Measurements from ENCODE around the gene TTYH1.

TTYH1 gene

GRCh38 chr19:54477650-54478049, 62.4 kb downstream of the TTYH1 start:
- no peaks in the 10 kb centered on the region for H3K4me1 ChIP-seq (ENCODE audit: control insufficient read depth in 1 of 2, insufficient read depth in 2 of 2, low read length in 2 of 2)
- H3K27ac ChIP-seq (ENCODE audit: low read length): no peak overlapping the region
- H3K27me3 ChIP-seq (ENCODE audit: low read depth, low read length): no peaks in the 10 kb centered on the region
- no peaks in the 10 kb centered on the region for H3K9me3 ChIP-seq (ENCODE audit: control insufficient read depth in 1 of 2, low read length in 2 of 2)
- H3K4me3 ChIP-seq (ENCODE audit: low read depth in 1 of 2, low read length in 2 of 2): no peak overlapping the region
- no peaks in the 10 kb centered on the region for H3K36me3 ChIP-seq (ENCODE audit: control insufficient read depth in 1 of 2, insufficient read depth in 2 of 2, low read length in 2 of 2)

- no peaks in the 10 kb centered on the region for H3K27me3 ChIP-seq (ENCODE audit: low read depth, low read length)
Measured at GRCh38 chr19:54478677-54479266, 63.5 kb downstream of the TTYH1 start.

DNA sequence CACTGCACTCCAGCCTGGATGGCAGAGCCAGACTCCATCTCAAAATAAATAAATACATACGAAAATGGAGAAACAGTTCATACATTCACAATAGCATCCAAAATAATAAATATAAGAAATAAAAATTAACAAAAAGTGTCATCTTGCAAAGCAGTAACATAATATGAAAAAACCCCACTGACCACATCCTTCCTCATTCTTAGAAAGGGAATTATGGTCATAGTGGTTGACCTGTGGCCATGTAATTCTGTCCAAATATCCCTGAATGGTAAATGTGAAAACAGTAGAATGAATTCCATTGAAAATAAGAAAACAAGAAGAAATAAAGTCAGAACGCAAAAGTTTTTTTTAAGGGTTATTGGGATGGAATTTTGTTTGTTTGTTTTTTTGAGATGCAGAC, 64.8 kb downstream of the TTYH1 start:
- Histone ChIP-seq H3K9me3 (ENCODE audit: control insufficient read depth in 1 of 2, low read length in 2 of 2) (no peaks in the 10 kb centered on the region), H3K27me3 (ENCODE audit: low read depth, low read length) (peaks cover 3% of the 10 kb centered on the region), H3K36me3 (ENCODE audit: control insufficient read depth in 1 of 2, insufficient read depth in 2 of 2, low read length in 2 of 2) (no peaks in the 10 kb centered on the region), H3K4me1 (ENCODE audit: control insufficient read depth in 1 of 2, insufficient read depth in 2 of 2, low read length in 2 of 2) (no peaks in the 10 kb centered on the region), H3K27ac (ENCODE audit: low read length) (no peak overlapping the region), H3K4me3 (ENCODE audit: low read depth in 1 of 2, low read length in 2 of 2) (no peak overlapping the region)

More at GRCh38 chr19:54478677-54479266, 63.5 kb downstream of the TTYH1 start:
- Histone ChIP-seq H3K9me3 (ENCODE audit: control insufficient read depth in 1 of 2, low read length in 2 of 2) (no peaks in the 10 kb centered on the region), H3K4me3 (ENCODE audit: low read depth in 1 of 2, low read length in 2 of 2) (no peak overlapping the region), H3K27ac (ENCODE audit: low read length) (no peak overlapping the region), H3K36me3 (ENCODE audit: control insufficient read depth in 1 of 2, insufficient read depth in 2 of 2, low read length in 2 of 2) (no peaks in the 10 kb centered on the region), H3K4me1 (ENCODE audit: control insufficient read depth in 1 of 2, insufficient read depth in 2 of 2, low read length in 2 of 2) (no peaks in the 10 kb centered on the region)

GRCh38 chr19:54481326-54481930, 66.2 kb downstream of the TTYH1 start:
- peaks cover 3% of the 10 kb centered on the region for H3K27me3 ChIP-seq (ENCODE audit: low read depth, low read length)
- H3K36me3 ChIP-seq (ENCODE audit: control insufficient read depth in 1 of 2, insufficient read depth in 2 of 2, low read length in 2 of 2): no peaks in the 10 kb centered on the region
- no peaks in the 10 kb centered on the region for H3K4me1 ChIP-seq (ENCODE audit: control insufficient read depth in 1 of 2, insufficient read depth in 2 of 2, low read length in 2 of 2)
- H3K9me3 ChIP-seq (ENCODE audit: control insufficient read depth in 1 of 2, low read length in 2 of 2): no peaks in the 10 kb centered on the region
- H3K27ac ChIP-seq (ENCODE audit: low read length): no peak overlapping the region
- H3K4me3 ChIP-seq (ENCODE audit: low read depth in 1 of 2, low read length in 2 of 2): no peak overlapping the region

DNA sequence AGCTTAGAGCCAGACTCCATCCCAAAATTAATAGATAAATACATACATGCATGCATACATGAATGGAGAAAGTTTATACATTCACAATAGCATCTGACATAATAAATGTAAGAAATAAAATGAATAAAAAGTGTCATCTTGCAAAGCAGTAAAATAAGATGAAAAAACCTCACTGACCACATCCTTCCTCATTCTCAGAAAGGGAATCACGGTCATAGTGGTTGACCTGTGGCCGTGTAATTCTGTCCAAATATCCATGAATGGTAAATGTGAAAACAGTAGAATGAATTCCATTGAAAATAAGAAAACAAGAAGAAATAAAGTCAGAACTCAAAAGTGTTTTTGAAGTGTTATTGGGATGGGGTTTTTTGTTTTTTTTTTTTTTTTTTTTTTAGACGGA, 67.6 kb downstream of the TTYH1 start:
- no peaks in the 10 kb centered on the region for H3K36me3 ChIP-seq (ENCODE audit: control insufficient read depth in 1 of 2, insufficient read depth in 2 of 2, low read length in 2 of 2)
- H3K27ac ChIP-seq (ENCODE audit: low read length): no peak overlapping the region
- H3K27me3 ChIP-seq (ENCODE audit: low read depth, low read length): peaks cover 3% of the 10 kb centered on the region
- no peaks in the 10 kb centered on the region for H3K9me3 ChIP-seq (ENCODE audit: control insufficient read depth in 1 of 2, low read length in 2 of 2)
- H3K4me3 ChIP-seq (ENCODE audit: low read depth in 1 of 2, low read length in 2 of 2): no peak overlapping the region
- no peaks in the 10 kb centered on the region for H3K4me1 ChIP-seq (ENCODE audit: control insufficient read depth in 1 of 2, insufficient read depth in 2 of 2, low read length in 2 of 2)

DNA sequence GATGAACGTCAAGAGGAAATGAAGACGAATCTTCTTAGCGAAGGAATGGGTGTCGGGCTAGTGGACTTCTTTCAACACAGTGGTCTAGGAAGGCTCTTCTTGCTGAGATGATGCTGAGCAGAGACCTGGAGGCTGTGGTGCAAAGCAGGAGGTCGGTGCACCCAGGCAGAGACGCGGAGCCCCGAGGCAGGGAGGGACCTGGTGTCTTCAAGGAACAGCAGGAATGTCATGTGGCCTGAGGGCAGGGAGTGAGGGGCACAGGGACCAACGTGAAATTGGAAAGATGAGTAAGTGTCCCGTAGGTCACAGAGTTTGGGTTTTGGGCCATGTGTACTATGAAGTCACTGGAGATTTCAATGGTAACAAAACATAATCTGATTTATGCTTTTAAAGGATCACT, 69.2 kb downstream of the TTYH1 start:
- H3K27me3 ChIP-seq (ENCODE audit: low read depth, low read length): peaks cover 3% of the 10 kb centered on the region
- H3K27ac ChIP-seq (ENCODE audit: low read length): no peak overlapping the region
- no peak overlapping the region for H3K4me3 ChIP-seq (ENCODE audit: low read depth in 1 of 2, low read length in 2 of 2)
- no peaks in the 10 kb centered on the region for H3K4me1 ChIP-seq (ENCODE audit: control insufficient read depth in 1 of 2, insufficient read depth in 2 of 2, low read length in 2 of 2)
- no peaks in the 10 kb centered on the region for H3K36me3 ChIP-seq (ENCODE audit: control insufficient read depth in 1 of 2, insufficient read depth in 2 of 2, low read length in 2 of 2)
- no peaks in the 10 kb centered on the region for H3K9me3 ChIP-seq (ENCODE audit: control insufficient read depth in 1 of 2, low read length in 2 of 2)

DNA sequence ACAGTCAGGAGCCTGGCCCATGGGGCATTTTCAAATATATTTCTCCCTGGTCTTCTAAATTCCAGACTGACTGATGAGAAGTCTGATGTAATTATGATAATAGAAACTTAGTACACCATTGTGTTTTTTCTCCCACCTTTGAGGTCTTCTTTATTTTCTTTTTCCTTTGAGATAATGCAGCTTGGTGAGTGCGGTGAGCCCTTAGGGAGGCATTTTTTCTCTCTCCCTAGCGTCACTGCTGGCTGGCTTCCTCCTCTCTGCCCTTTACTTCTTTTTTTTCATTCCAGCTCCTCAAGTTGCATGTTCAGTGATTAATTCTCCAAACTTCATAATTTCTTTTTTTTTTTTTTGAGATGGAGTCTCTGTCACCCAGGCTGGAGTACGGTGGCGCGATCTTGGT, 70.6 kb downstream of the TTYH1 start:
- no peak overlapping the region for H3K4me3 ChIP-seq (ENCODE audit: low read depth in 1 of 2, low read length in 2 of 2)
- no peaks in the 10 kb centered on the region for H3K9me3 ChIP-seq (ENCODE audit: control insufficient read depth in 1 of 2, low read length in 2 of 2)
- no peaks in the 10 kb centered on the region for H3K4me1 ChIP-seq (ENCODE audit: control insufficient read depth in 1 of 2, insufficient read depth in 2 of 2, low read length in 2 of 2)
- H3K27ac ChIP-seq (ENCODE audit: low read length): no peak overlapping the region
- peaks cover 3% of the 10 kb centered on the region for H3K27me3 ChIP-seq (ENCODE audit: low read depth, low read length)
- no peaks in the 10 kb centered on the region for H3K36me3 ChIP-seq (ENCODE audit: control insufficient read depth in 1 of 2, insufficient read depth in 2 of 2, low read length in 2 of 2)
